ENCODE results near the gene ACADVL.

- TF ChIP-seq GATA3 (IDR thresholded peaks at IDR 0.05; ENCODE audit: low read depth, low read length) (no peak), GATA2 (IDR thresholded peaks at IDR 0.05; ENCODE audit: low read depth, low read length) (no peak)
These were observed 9.8 kb downstream of the ACADVL start for GRCh38 chr17:7229504-7229903.

Data from SH-SY5Y (cell line).